Umbilical cord (tissue), 2 donors: ENCODE results near the gene GASK1A. TPM values are rescaled to one million over a fixed set of nuclear protein-coding genes. Genes with fewer than 3 reads are reported as not detected.
"Not testable (repeated sequence)": the region's sequence is repeated elsewhere in the genome, so short reads cannot be mapped to it uniquely, and the experiment has no call there.

Source experiments
- DNase-seq: peaks from one replicate; pipeline ENCODE4 v3.0.0-alpha.2; 2015; ENCODE audit warnings: low spot score
- total RNA-seq: library from RNA; depleted of rRNA; stranded (reverse); fragments of >200 nt; gene quantifications from one replicate; pipeline ENCODE4 v1.2.3, GENCODE V29; 2014; ENCODE audit warnings: low replicate concordance; ENCODE audit not compliant: insufficient read depth

GASK1A gene
- total RNA-seq, 1 donor from 2014 or later = 38.5 TPM

- DNase-seq = peak; percentile 30
Observed at GRCh38 chr3:43061101-43061895, 82.2 kb downstream of the GASK1A start.

- no peak for DNase-seq
Observed at GRCh38 chr3:43062040-43062563, 83.0 kb downstream of the GASK1A start.

- peak; percentile 6 for DNase-seq
Observed at GRCh38 chr3:43062564-43063040, 83.5 kb downstream of the GASK1A start.

GRCh38 chr3:43063114-43063513, 84.0 kb downstream of the GASK1A start:
- DNase-seq = no peak

GRCh38 chr3:43070670-43071069, 91.6 kb downstream of the GASK1A start:
- DNase-seq = not testable (repeated sequence)

- no peak for DNase-seq
Observed at GRCh38 chr3:43071313-43071893, 92.3 kb downstream of the GASK1A start.

- DNase-seq = no peak
Observed at GRCh38 chr3:43072361-43072760, 93.2 kb downstream of the GASK1A start.

GRCh38 chr3:43073116-43073835, 94.2 kb downstream of the GASK1A start:
- DNase-seq = no peak

- no peak for DNase-seq
Observed at GRCh38 chr3:43073836-43074220, 94.7 kb downstream of the GASK1A start.

GRCh38 chr3:43074482-43074881, 95.4 kb downstream of the GASK1A start:
- no peak for DNase-seq

GRCh38 chr3:43074901-43075689, 96.0 kb downstream of the GASK1A start:
- DNase-seq = no peak

- DNase-seq = no peak
Observed at GRCh38 chr3:43075904-43076661, 97.0 kb downstream of the GASK1A start.

GRCh38 chr3:43076857-43077256, 97.7 kb downstream of the GASK1A start:
- DNase-seq = peak; percentile 18

GRCh38 chr3:43077261-43077660, 98.2 kb downstream of the GASK1A start:
- DNase-seq = no peak

GRCh38 chr3:43077707-43078106, 98.6 kb downstream of the GASK1A start:
- DNase-seq = no peak

- no peak for DNase-seq
Observed at GRCh38 chr3:43079536-43080332, 100.6 kb downstream of the GASK1A start.

GRCh38 chr3:43080726-43081568, 101.8 kb downstream of the GASK1A start:
- no peak for DNase-seq

- no peak for DNase-seq
Observed at GRCh38 chr3:43081796-43082195, 102.7 kb downstream of the GASK1A start.

- DNase-seq = no peak
Observed at GRCh38 chr3:43082457-43082856, 103.3 kb downstream of the GASK1A start.
